Measurements from ENCODE around the gene FBXW7. TPM values are rescaled to one million over a fixed set of nuclear protein-coding genes. Genes with fewer than 3 reads are reported as not detected.
A peak's percentile ranks its signal among the peaks of the same experiment; 100 is the strongest.

The FBXW7 gene
- total RNA-seq, 1 experiment from 2014 or later: 23.0 TPM

GRCh38 chr4:152323221-152323620 is 212.7 kb downstream of the FBXW7 start:
- peaks cover under 1% of the 10 kb centered on the region; the same call in 1 of the 2 replicates for H3K4me1 Mint-ChIP-seq
- H3K4me3 Mint-ChIP-seq: no peak overlapping the region
- H3K36me3 Mint-ChIP-seq: peaks cover 13% of the 10 kb centered on the region
- CTCF ChIA-PET: interaction anchor here (0.8 kb wide), 1 partner anchor 278 kb away, joined by 3 read pairs; no protein-coding TSS in a partner anchor
- H3K27ac Mint-ChIP-seq: no peak overlapping the region
- POLR2A ChIA-PET: no interaction called here
- DNase-seq (ENCODE audit: low spot score) (no peak), ATAC-seq (no peak)
- TF ChIP-seq, protein P1, sequence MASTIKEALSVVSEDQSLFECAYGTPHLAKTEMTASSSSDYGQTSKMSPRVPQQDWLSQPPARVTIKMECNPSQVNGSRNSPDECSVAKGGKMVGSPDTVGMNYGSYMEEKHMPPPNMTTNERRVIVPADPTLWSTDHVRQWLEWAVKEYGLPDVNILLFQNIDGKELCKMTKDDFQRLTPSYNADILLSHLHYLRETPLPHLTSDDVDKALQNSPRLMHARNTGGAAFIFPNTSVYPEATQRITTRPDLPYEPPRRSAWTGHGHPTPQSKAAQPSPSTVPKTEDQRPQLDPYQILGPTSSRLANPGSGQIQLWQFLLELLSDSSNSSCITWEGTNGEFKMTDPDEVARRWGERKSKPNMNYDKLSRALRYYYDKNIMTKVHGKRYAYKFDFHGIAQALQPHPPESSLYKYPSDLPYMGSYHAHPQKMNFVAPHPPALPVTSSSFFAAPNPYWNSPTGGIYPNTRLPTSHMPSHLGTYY (CRISPR knock-in tag; IDR thresholded peaks at IDR 0.05): no peak
- TF ChIP-seq ATF3 (CRISPR knock-in tag; conservative IDR thresholded peaks at IDR 0.05) (no peak), CREM (CRISPR knock-in tag; IDR thresholded peaks at IDR 0.05) (no peak), ZNF423 (CRISPR knock-in tag; IDR thresholded peaks at IDR 0.05) (no peak), HMGA2 (CRISPR knock-in tag; IDR thresholded peaks at IDR 0.05) (no peak)
- no peaks in the 10 kb centered on the region for H3K9me3 Mint-ChIP-seq
- no peaks in the 10 kb centered on the region for H3K27me3 Mint-ChIP-seq (ENCODE audit: low read depth)

DNA sequence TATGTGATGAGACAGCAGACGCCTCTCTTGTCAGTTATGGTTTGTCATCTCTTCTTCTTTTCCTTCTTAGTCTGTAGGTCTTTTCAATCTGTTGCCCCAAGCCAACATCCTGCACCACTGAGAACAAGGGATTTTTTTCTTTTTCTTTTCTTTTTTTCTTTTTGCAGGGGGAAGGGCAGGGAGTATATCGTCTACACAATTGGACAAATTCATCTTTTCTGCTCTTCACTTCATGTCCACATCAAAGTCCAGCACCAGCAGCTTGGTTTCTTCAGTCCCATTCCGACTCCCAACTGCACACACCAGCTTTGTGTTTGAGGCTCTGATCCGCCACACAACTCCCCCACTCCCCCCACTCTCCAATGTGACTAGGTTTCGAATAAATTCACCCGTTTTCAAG is 213.2 kb downstream of the FBXW7 start:
- no peak for ATAC-seq
- DNase-seq (ENCODE audit: low spot score): no peak
- peaks cover 11% of the 10 kb centered on the region for H3K36me3 Mint-ChIP-seq
- H3K4me1 Mint-ChIP-seq: peaks cover 5% of the 10 kb centered on the region; the same call in 1 of the 2 replicates
- no peak for TF ChIP-seq EMX1 (CRISPR knock-in tag; IDR thresholded peaks at IDR 0.05)
- TF ChIP-seq ZNF423 (CRISPR knock-in tag; IDR thresholded peaks at IDR 0.05): no peak
- no peak for TF ChIP-seq NFYB (CRISPR knock-in tag; conservative IDR thresholded peaks at IDR 0.05; ENCODE audit: low read depth)
- no peak for TF ChIP-seq ZNF138 (CRISPR knock-in tag; conservative IDR thresholded peaks at IDR 0.05)
- no peaks in the 10 kb centered on the region for H3K9me3 Mint-ChIP-seq
- ChIA-PET CTCF (interaction anchor here (0.7 to 1.2 kb wide), 3 partner anchors 38 to 639 kb away, joined by 3 to 6 read pairs (median 3); no protein-coding TSS in a partner anchor), POLR2A (interaction anchor here (0.7 kb wide), 1 partner anchor 378 kb away, joined by 9 read pairs; no protein-coding TSS in a partner anchor)
- H3K27me3 Mint-ChIP-seq (ENCODE audit: low read depth): no peaks in the 10 kb centered on the region
- H3K27ac Mint-ChIP-seq: peak overlapping the region; percentile 45; the same call in 1 of the 2 replicates
- H3K4me3 Mint-ChIP-seq: no peak overlapping the region

DNA sequence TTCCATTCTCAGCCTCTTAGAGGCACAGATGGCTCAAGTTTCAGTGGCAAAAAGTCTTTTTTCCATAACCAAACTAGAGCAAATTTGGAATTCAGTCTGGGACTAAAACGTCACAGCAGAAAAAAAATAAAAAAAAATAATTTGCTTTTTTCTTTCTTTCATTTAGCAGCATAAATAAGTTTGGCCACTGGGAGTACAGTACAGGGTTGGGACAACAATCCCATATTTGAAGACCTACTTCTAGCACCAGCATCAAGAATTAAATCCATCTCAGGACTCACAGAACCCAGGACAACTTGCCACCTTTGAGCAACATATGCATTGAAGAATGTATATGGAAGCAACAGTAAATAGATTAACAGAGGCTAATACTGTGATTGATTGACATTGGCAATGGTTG is 214.0 kb downstream of the FBXW7 start:
- POLR2A ChIA-PET: interaction anchor here (0.7 kb wide), 1 partner anchor 377 kb away, joined by 9 read pairs; no protein-coding TSS in a partner anchor
- TF ChIP-seq NFYB (CRISPR knock-in tag; conservative IDR thresholded peaks at IDR 0.05; ENCODE audit: low read depth) (no peak), MXD4 (CRISPR knock-in tag; IDR thresholded peaks at IDR 0.05; ENCODE audit: borderline replicate concordance) (no peak), CTCF (IDR thresholded peaks at IDR 0.05) (no peak), ZNF425 (CRISPR knock-in tag; conservative IDR thresholded peaks at IDR 0.05) (no peak), NFE2L1 (CRISPR knock-in tag; IDR thresholded peaks at IDR 0.05) (no peak), ATF3 (CRISPR knock-in tag; conservative IDR thresholded peaks at IDR 0.05) (no peak), ZNF423 (CRISPR knock-in tag; IDR thresholded peaks at IDR 0.05) (no peak)
- TF ChIP-seq, protein P2, sequence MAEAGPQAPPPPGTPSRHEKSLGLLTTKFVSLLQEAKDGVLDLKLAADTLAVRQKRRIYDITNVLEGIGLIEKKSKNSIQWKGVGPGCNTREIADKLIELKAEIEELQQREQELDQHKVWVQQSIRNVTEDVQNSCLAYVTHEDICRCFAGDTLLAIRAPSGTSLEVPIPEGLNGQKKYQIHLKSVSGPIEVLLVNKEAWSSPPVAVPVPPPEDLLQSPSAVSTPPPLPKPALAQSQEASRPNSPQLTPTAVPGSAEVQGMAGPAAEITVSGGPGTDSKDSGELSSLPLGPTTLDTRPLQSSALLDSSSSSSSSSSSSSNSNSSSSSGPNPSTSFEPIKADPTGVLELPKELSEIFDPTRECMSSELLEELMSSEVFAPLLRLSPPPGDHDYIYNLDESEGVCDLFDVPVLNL (CRISPR knock-in tag; IDR thresholded peaks at IDR 0.05; ENCODE audit: borderline replicate concordance, low read depth): no peak
- ATAC-seq (no peak), DNase-seq (ENCODE audit: low spot score) (no peak)
- H3K36me3 Mint-ChIP-seq: peaks cover 11% of the 10 kb centered on the region
- H3K4me3 Mint-ChIP-seq: no peak overlapping the region
- CTCF ChIA-PET: interaction anchor here (0.7 to 1.2 kb wide), 3 partner anchors 39 to 639 kb away, joined by 3 to 6 read pairs (median 3); no protein-coding TSS in a partner anchor
- H3K27me3 Mint-ChIP-seq (ENCODE audit: low read depth): no peaks in the 10 kb centered on the region
- H3K4me1 Mint-ChIP-seq: peaks cover 5% of the 10 kb centered on the region; the same call in 1 of the 2 replicates
- no peaks in the 10 kb centered on the region for H3K9me3 Mint-ChIP-seq
- no peak overlapping the region for H3K27ac Mint-ChIP-seq

Data from WTC11 (cell line).